Measurements from ENCODE around the gene FSTL3. TPM values are rescaled to one million over a fixed set of nuclear protein-coding genes. Genes with fewer than 3 reads are reported as not detected.

The FSTL3 gene
- polyA plus RNA-seq, 1 of the 3 experiments (the other 2 are of a cell fraction): 64.4 TPM

GRCh38 chr19:647566-648284 lies 28.5 kb upstream of the FSTL3 start:
- Histone ChIP-seq H2AFZ (ENCODE audit: low read depth) (no peak overlapping the region), H3K9me2 (no peaks in the 10 kb centered on the region), H3K27ac (ENCODE audit: low read depth in 2 of 2, low read length in 1 of 2) (no peak overlapping the region), H3K4me1 (ENCODE audit: control insufficient read depth in 1 of 2, insufficient read depth in 2 of 2, low read depth in 1 of 2, low read length in 1 of 2) (no peaks in the 10 kb centered on the region), H3K79me2 (ENCODE audit: insufficient read depth) (peaks cover 12% of the 10 kb centered on the region), H3K9me3 (no peaks in the 10 kb centered on the region), H4K20me1 (ENCODE audit: insufficient read depth) (peaks cover 11% of the 10 kb centered on the region), H3K9ac (no peak overlapping the region), H3K4me2 (no peak overlapping the region), H3K27me3 (ENCODE audit: insufficient read depth) (no peaks in the 10 kb centered on the region), H3F3A (replicated peaks; ENCODE audit: insufficient read depth) (no peaks in the 10 kb centered on the region), H3K4me3 (ENCODE audit: low read depth in 2 of 2, low read length in 1 of 2) (no peak overlapping the region), H3K36me3 (replicated peaks in 1 of 2; ENCODE audit: control insufficient read depth in 1 of 2, insufficient read depth in 2 of 2, low read length in 1 of 2) (peaks cover 0 to 59% of the 10 kb centered on the region in 2 experiments)
- POLR2A ChIA-PET: interaction anchor here (0.9 kb wide), 1 partner anchor 15 kb away, joined by 3 read pairs; the partner anchor contains the start of gene RNF126
- CTCF ChIA-PET: no interaction called here
- no peak for DNase-seq
- TF ChIP-seq RXRA (IDR thresholded peaks at IDR 0.05; ENCODE audit: borderline replicate concordance, low read depth) (no peak), MAX (IDR thresholded peaks at IDR 0.05; ENCODE audit: low read depth) (no peak), SIN3A (IDR thresholded peaks at IDR 0.05; ENCODE audit: borderline replicate concordance, low read depth, low read length) (no peak), ZBTB33 (IDR thresholded peaks at IDR 0.05; ENCODE audit: borderline replicate concordance, low read depth) (no peak), NRF1 (IDR thresholded peaks at IDR 0.05; ENCODE audit: low read depth, low read length) (no peak), TAF1 (IDR thresholded peaks at IDR 0.05; ENCODE audit: borderline replicate concordance, low read depth, low read length) (no peak), GATA2 (CRISPR knock-in tag; IDR thresholded peaks at IDR 0.05) (no peak), TEAD4 (IDR thresholded peaks at IDR 0.05; ENCODE audit: borderline replicate concordance, insufficient read depth) (no peak)
- TF ChIP-seq, protein P1, sequence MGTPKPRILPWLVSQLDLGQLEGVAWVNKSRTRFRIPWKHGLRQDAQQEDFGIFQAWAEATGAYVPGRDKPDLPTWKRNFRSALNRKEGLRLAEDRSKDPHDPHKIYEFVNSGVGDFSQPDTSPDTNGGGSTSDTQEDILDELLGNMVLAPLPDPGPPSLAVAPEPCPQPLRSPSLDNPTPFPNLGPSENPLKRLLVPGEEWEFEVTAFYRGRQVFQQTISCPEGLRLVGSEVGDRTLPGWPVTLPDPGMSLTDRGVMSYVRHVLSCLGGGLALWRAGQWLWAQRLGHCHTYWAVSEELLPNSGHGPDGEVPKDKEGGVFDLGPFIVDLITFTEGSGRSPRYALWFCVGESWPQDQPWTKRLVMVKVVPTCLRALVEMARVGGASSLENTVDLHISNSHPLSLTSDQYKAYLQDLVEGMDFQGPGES (IDR thresholded peaks at IDR 0.05; ENCODE audit: low read depth, low read length): no peak
- 94% methylated on average over 51 of the region's 52 CpGs for WGBS (ENCODE audit: low lambda C conversion rate)

- ChIA-PET POLR2A (no interaction called here), CTCF (no interaction called here)
- H3F3A ChIP-seq (replicated peaks; ENCODE audit: insufficient read depth): no peaks in the 10 kb centered on the region
- no peak overlapping the region for H3K27ac ChIP-seq (ENCODE audit: low read depth in 2 of 2, low read length in 1 of 2)
- H3K9me3 ChIP-seq: no peaks in the 10 kb centered on the region
- H3K9me2 ChIP-seq: no peaks in the 10 kb centered on the region
- 95% methylated on average over 13 of the region's 29 CpGs for WGBS (ENCODE audit: low lambda C conversion rate)
- H2AFZ ChIP-seq (ENCODE audit: low read depth): no peak overlapping the region
- no peaks in the 10 kb centered on the region for H3K4me1 ChIP-seq (ENCODE audit: control insufficient read depth in 1 of 2, insufficient read depth in 2 of 2, low read depth in 1 of 2, low read length in 1 of 2)
- H4K20me1 ChIP-seq (ENCODE audit: insufficient read depth): peaks cover 16% of the 10 kb centered on the region
- peaks cover 18% of the 10 kb centered on the region for H3K79me2 ChIP-seq (ENCODE audit: insufficient read depth)
- no peak overlapping the region for H3K9ac ChIP-seq
- TF ChIP-seq SIN3A (IDR thresholded peaks at IDR 0.05; ENCODE audit: borderline replicate concordance, low read depth, low read length) (no peak), MEF2A (IDR thresholded peaks at IDR 0.05; ENCODE audit: borderline replicate concordance, low read depth) (no peak), SMC3 (IDR thresholded peaks at IDR 0.05; ENCODE audit: low read depth, low read length) (no peak)
- no peak for DNase-seq
- H3K27me3 ChIP-seq (ENCODE audit: insufficient read depth): no peaks in the 10 kb centered on the region
- H3K4me2 ChIP-seq: no peak overlapping the region
- no peak overlapping the region for H3K4me3 ChIP-seq (ENCODE audit: low read depth in 2 of 2, low read length in 1 of 2)
- peaks cover 0 to 63% of the 10 kb centered on the region in 2 experiments for H3K36me3 ChIP-seq (replicated peaks in 1 of 2; ENCODE audit: control insufficient read depth in 1 of 2, insufficient read depth in 2 of 2, low read length in 1 of 2)
Measured at GRCh38 chr19:648305-648704, 27.9 kb upstream of the FSTL3 start.
